ENCODE results near the gene LAYN.

The LAYN gene, protein sequence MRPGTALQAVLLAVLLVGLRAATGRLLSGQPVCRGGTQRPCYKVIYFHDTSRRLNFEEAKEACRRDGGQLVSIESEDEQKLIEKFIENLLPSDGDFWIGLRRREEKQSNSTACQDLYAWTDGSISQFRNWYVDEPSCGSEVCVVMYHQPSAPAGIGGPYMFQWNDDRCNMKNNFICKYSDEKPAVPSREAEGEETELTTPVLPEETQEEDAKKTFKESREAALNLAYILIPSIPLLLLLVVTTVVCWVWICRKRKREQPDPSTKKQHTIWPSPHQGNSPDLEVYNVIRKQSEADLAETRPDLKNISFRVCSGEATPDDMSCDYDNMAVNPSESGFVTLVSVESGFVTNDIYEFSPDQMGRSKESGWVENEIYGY

DNA sequence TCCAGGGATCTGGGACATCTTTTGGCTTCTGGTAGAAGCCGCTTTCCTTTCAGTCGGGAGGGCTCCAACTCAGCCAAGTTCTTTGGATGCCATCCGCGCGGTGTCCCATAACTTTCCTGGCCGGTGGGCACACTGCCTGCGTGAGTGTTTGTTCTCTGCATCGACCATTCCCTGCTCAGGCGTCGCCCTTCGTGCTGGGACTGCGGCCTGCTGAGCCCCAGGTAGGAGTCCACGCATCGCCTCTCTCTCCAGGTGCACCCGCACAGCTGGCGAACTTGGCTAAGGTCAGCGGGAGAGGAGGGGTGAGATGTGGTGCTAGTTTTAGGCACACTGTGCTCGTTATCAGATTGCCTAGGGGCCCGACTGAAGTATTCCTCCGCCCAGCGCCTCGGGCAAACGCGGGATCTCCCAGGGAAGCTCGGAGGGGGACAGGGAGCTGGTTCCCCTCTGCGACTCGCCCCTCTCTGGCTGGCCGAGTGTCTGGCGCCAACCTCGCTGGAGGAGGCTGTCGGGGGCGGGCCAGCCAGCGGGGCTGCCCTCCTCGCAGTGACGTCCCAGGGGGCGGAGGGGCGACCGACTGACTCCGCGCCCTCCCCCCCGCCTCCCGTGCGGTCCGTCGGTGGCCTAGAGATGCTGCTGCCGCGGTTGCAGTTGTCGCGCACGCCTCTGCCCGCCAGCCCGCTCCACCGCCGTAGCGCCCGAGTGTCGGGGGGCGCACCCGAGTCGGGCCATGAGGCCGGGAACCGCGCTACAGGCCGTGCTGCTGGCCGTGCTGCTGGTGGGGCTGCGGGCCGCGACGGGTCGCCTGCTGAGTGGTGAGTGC is at the start of gene LAYN:
Gene LAYN, plus strand, starts transcription at position 607 of the 823 bp plus-strand sequence. Its CDS starts 124 bp downstream, at position 731.
- DNase-seq = no peak

GRCh38 chr11:111494040-111494439 is 46.5 kb upstream of the LAYN start:
- no peak for DNase-seq

- DNase-seq = no peak
Observed at GRCh38 chr11:111499483-111499882, 41.0 kb upstream of the LAYN start.

DNA sequence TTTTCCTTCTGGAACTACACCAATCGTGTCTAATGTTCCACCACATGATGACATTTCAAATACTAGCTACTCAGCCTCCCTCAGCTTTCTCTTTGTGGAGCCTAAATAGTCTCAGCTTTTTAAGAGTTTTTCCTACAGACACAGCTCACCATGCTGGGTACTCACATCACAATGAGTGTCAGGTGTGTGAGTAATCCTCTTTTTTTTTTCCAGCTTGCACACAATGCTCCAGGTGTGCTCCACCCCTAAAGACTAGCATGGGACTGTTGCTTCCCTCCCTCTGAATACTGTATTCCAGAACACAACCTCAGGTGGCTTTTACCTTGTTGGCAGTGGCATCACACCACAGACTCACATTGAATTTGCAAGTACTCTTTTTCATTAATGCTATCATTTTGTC is 40.0 kb upstream of the LAYN start:
- DNase-seq = no peak

DNA sequence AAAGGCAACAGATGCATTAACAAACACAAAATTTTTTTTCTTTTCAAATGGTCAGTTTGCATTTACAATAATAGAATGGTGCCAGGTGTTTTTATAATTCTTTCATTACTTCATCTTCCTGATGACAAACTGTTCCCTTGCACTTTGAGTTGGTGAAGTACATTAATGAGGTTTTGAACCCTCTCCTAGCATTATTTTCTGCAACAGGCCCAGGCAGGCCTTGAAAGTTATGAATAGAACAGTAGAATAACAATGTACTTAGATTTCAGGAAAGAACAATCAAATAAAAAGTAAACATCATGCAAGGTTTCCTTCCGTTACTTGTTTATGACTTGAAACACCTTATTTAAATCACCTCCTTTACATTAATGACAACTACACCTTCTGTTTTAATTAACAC is 37.9 kb upstream of the LAYN start:
- DNase-seq = no peak

- DNase-seq = no peak
Observed at GRCh38 chr11:111510311-111510710, 30.2 kb upstream of the LAYN start.

DNA sequence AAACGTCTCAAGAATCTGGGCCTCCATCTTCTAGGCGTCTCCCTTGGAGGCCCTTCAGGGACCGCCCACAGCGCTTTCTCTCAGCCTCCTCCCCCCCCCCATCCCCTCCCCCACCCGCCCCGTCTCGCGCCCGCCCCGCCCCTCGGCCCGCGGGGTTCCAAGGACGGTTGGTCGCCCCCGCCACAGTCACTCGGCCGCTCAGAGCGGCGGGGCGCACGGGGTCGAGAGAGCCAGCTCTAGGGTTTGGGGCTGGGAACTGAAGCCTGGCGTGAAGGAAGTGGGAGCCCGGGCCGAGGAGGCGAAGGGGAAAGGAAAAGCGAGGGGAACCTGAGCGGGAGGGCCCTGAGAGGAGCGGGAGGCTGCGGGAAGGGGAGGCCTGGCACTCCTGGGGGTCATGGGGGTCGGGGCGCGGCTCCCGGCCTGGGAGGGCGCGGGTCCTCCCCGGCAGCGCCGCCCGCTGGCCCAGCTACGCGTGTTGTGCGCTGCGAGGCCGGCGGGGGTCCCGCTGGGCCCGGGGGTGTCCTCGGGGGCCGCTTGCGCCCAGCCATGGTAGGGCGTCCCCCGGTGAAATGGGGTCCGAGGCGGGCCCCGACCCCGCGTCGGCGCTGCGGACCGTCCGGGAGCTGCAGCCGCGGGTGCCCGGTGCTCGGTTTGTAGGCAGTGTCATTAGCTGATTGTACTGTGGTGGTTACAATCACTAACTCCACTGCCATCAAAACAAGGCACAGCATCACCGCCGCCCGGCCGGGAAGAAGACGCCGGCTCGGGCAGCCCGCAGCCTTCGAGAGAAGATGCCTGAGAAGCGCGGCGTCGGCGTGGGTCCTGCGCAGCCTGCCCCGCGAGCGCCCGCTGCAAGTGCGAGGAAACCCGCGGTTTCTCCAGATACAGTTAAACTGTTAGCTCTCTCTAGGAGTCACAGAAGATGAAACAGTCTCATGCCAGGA is 28.0 kb upstream of the LAYN start, which contains the start of gene BTG4:
Gene BTG4, minus strand, starts transcription at position 91 of the 944 bp plus-strand sequence. CDS start 13,610 bp downstream, outside the sequence.
- DNase-seq = no peak

DNA sequence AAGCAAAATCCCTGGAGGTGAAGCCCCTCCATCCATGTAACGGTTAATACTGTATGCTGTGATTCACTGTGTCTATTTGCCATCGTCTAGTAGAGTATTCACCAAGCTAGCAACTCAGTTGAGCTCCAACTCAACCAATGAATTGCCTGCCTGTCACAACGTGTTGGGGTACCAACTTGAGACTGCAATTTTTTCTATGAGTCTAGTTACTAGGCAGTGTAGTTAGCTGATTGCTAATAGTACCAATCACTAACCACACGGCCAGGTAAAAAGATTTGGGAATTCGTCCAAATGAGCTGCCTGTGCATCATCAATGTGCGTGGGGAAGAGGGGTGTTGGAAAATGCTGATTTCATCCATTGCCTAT is 27.3 kb upstream of the LAYN start:
- DNase-seq = no peak

- DNase-seq = no peak
Observed at GRCh38 chr11:111514216-111515031, 26.1 kb upstream of the LAYN start, which contains the start of gene HOATZ. Gene HOATZ, plus strand, starts transcription at chr11:111514778. Its CDS starts 7 bp downstream, at chr11:111514785.

GRCh38 chr11:111515591-111515990 is 24.9 kb upstream of the LAYN start:
- no peak for DNase-seq

DNA sequence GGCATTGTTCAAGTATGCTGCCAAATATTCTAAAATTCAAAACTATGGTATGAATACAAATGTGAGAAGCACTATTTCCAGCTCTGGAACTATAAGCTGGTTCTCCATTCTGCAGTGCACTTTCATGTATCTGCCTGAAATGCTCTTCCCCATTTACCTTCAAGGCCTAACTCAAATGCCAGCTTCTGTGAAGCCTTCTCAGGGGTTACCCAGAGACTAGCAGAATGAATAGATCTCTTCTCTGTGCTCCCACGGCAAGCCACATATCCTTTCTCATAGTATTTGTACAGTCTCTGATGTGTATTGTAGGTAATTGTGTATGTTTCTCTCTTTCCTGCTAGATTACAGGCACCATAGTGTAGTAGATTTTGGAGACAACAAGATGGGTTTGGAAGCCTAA is 21.9 kb upstream of the LAYN start:
- DNase-seq = no peak

DNA sequence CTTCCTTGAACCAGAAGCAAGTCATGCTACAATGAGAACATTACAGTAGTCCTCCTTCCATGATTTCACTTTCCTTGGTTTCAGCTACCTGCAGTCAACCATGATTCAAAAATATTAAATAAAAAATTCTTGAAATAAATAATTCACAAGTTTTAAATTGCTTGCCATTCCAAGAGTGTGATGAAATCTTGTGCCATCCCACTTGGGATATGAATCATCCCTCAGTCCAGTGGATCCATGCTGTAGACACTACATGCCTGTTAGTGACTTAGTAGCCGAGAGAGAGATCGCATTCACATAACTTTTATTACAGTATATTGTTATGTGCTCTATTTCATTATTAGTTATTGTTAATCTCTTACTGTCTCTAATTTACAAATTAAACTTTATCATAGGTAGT is 20.0 kb upstream of the LAYN start:
- no peak for DNase-seq

DNA sequence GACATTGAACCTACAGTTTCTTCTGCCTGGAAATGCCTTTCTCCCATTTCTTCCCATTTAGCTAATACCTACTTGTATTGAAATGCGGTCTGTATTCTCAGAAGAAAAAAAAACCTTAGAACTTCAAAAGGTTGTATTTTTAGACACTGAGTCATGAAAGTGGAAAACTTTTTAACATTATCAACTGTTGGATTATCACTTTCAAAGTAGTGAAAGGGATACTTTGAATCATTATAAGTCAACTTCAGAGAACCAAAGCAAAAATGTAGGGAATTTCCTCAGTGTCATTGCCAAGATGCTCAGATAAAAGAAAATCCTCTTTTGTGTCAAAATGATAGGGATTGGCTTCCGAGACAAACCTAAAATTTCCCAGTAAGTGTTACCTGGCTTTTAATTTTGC is 19.4 kb upstream of the LAYN start:
- no peak for DNase-seq

- DNase-seq = no peak
Observed at GRCh38 chr11:111522426-111522825, 18.1 kb upstream of the LAYN start.

DNA sequence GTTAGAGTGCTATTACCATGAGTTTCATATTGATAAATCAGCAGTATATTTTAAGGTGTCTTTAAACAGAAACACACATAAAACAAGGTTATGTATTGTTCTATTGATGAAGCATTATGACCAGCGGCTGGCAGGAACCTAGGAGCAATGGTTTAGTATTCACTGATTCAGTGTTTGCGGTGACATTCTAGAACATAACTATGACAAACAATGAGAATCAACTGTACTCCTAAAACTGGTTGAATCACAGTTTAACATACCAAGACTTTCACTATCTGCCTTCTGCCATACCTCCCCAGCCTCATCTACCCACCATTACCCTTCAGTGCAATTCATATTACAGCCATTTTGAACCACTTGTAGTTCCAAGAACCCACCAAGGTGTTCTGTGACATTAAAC is 17.2 kb upstream of the LAYN start:
- no peak for DNase-seq

GRCh38 chr11:111524056-111524455 is 16.5 kb upstream of the LAYN start:
- DNase-seq = no peak

DNA sequence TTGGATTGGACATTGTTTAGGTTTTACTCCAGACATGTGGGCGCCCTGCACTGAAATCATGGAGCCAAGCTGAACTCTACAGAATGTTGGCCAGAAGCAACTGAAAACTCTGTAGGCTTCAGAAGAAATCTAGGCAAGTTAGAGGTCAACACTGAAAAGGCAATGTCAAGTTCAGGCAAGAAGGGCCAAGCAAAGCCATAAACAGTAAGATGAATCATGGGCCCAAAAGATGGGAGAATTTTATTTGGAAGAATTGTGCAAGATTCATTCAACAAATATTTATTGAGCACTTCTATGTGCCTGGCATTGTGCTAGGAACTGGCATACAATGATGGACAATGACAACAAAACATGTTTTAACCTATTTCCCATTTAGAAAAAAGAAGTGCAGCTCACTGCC is 15.1 kb upstream of the LAYN start:
- DNase-seq = no peak

GRCh38 chr11:111526501-111526900 is 14.0 kb upstream of the LAYN start:
- DNase-seq = no peak

DNA sequence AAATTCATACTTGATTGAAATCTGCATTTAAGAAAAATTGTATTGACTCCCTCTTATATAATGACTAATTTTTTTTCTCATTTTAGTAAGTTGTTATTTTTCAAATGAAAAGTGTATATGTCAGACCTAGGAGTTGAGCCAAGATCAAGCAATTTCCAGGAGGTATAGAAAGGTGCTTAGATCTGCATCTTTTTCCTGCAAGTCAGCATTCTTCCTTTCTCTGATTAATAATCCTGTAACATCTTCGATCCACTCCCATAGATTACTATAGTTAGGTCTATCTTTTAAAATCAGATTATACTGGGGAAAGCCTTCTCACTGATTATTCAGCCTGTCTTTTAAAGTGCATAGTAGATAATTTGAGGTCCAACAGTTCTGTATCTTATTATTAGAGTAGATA is 13.2 kb upstream of the LAYN start:
- DNase-seq = no peak

DNA sequence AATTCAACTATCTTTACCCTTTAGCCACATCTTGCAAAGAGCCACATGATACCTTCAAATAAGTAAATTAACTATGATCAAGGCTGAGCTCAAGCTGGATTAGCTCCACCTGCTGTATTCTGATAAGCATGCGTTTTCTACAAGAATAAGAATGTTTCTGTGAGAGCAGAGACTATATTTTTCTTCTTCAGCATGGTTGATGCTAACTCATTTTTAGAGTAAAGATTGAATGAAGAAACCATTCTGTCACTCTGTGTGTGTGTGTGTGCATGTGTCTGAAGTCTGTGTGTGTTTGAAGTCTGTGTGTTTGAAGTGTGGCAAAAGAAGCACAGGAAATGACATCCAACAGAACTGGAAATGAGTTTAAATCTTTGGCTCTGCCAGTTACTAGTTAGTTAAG is 12.0 kb upstream of the LAYN start:
- no peak for DNase-seq

- DNase-seq = no peak
Observed at GRCh38 chr11:111530091-111530490, 10.4 kb upstream of the LAYN start.

DNA sequence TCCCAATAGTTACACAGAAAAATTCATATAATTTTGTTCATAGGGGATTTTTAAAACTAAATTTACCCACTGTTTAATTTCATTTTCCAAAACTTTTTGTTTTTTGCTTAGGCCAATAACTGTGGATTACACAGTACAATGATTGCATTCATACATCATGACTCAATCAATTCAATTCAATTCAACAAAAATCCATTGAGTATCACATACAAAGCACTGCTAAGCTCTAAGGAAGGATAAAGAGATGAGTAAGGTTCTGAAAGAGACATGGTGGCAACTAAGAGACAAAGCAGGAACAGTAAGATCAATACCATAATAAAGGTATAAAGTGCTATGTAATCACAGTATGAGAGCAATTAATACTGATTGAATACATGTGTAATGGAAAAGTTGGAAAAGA is 9.4 kb upstream of the LAYN start:
- no peak for DNase-seq

Data from activated effector memory CD4-positive, alpha-beta T cell treated with Interleukin-2 at 50 U/mL for 16 hours (primary cell).